ENCODE measurements around the gene SLC6A7. TPM values are rescaled to one million over a fixed set of nuclear protein-coding genes. Genes with fewer than 3 reads are reported as not detected.

SLC6A7 gene
- total RNA-seq, 4 donors from 2014 or later, result not detected

- WGBS, 2 donors, result 82 to 86% methylated on average over 6 of the region's 6 CpGs
- DNase-seq (ENCODE audit: low spot score in 2 of 2), result no peak
- TF ChIP-seq CTCF (IDR thresholded peaks at IDR 0.05) (no peak), POLR2A (IDR thresholded peaks at IDR 0.05) (no peak), EP300 (IDR thresholded peaks at IDR 0.05) (no peak)
- Histone ChIP-seq H3K27me3 (no peaks in the 10 kb centered on the region), H3K4me3 (no peak overlapping the region), H3K4me1 (peaks cover 0 to 23% (median under 1%) of the 10 kb centered on the region in 4 donors), H3K36me3 (no peaks in the 10 kb centered on the region), H3K9me3 (no peaks in the 10 kb centered on the region), H3K27ac (no peak overlapping the region)
Observed at GRCh38 chr5:150174285-150174684, 15.6 kb upstream of the SLC6A7 start.

GRCh38 chr5:150175076-150175475, 14.8 kb upstream of the SLC6A7 start:
- H3K36me3 ChIP-seq, result no peaks in the 10 kb centered on the region
- no peak overlapping the region for H3K27ac ChIP-seq
- no peak overlapping the region for H3K4me3 ChIP-seq
- TF ChIP-seq EP300 (IDR thresholded peaks at IDR 0.05) (no peak), POLR2A (IDR thresholded peaks at IDR 0.05) (no peak), CTCF (IDR thresholded peaks at IDR 0.05) (no peak)
- no peaks in the 10 kb centered on the region for H3K27me3 ChIP-seq
- WGBS, 2 donors, result 28 to 30% methylated on average over 1 of the region's 1 CpG
- no peaks in the 10 kb centered on the region for H3K9me3 ChIP-seq
- no peak for DNase-seq (ENCODE audit: low spot score in 2 of 2)
- H3K4me1 ChIP-seq, result peaks cover 0 to 30% (median 6%) of the 10 kb centered on the region in 4 donors

GRCh38 chr5:150175536-150175935, 14.3 kb upstream of the SLC6A7 start:
- no peak overlapping the region for H3K27ac ChIP-seq
- H3K4me3 ChIP-seq, result no peak overlapping the region
- H3K27me3 ChIP-seq, result no peaks in the 10 kb centered on the region
- H3K36me3 ChIP-seq, result no peaks in the 10 kb centered on the region
- H3K4me1 ChIP-seq, result peaks cover 0 to 34% (median 9%) of the 10 kb centered on the region in 4 donors
- no peaks in the 10 kb centered on the region for H3K9me3 ChIP-seq
- TF ChIP-seq CTCF (IDR thresholded peaks at IDR 0.05) (peak in 4 of 5 experiments; percentile 16 to 29 (median 18)), POLR2A (IDR thresholded peaks at IDR 0.05) (no peak), EP300 (IDR thresholded peaks at IDR 0.05) (no peak)
- 44 to 62% methylated on average over 5 of the region's 5 CpGs for WGBS, 2 donors
- DNase-seq (ENCODE audit: low spot score in 2 of 2), result no peak

GRCh38 chr5:150176745-150177477, 13.0 kb upstream of the SLC6A7 start:
- Histone ChIP-seq H3K36me3 (no peaks in the 10 kb centered on the region), H3K27ac (peak overlapping the region in 1 of 4 donors; percentile 47), H3K4me3 (no peak overlapping the region), H3K4me1 (peaks cover 0 to 44% (median 10%) of the 10 kb centered on the region in 4 donors), H3K9me3 (no peaks in the 10 kb centered on the region), H3K27me3 (no peaks in the 10 kb centered on the region)
- TF ChIP-seq EP300 (IDR thresholded peaks at IDR 0.05), result no peak
- no peak for TF ChIP-seq CTCF (IDR thresholded peaks at IDR 0.05)
- no peak for TF ChIP-seq POLR2A (IDR thresholded peaks at IDR 0.05)
- DNase-seq (ENCODE audit: low spot score in 2 of 2), result no peak
- WGBS, 2 donors, result 56 to 66% methylated on average over 8 of the region's 8 CpGs

GRCh38 chr5:150177721-150178120, 12.1 kb upstream of the SLC6A7 start:
- Histone ChIP-seq H3K27me3 (no peaks in the 10 kb centered on the region), H3K27ac (peak overlapping the region in 1 of 4 donors; percentile 34), H3K4me3 (no peak overlapping the region), H3K36me3 (no peaks in the 10 kb centered on the region), H3K9me3 (no peaks in the 10 kb centered on the region), H3K4me1 (peaks cover 0 to 44% (median 10%) of the 10 kb centered on the region in 4 donors)
- no peak for DNase-seq (ENCODE audit: low spot score in 2 of 2)
- no peak for TF ChIP-seq POLR2A (IDR thresholded peaks at IDR 0.05)
- no peak for TF ChIP-seq CTCF (IDR thresholded peaks at IDR 0.05)
- TF ChIP-seq EP300 (IDR thresholded peaks at IDR 0.05), result no peak
- 63 to 68% methylated on average over 4 of the region's 4 CpGs for WGBS, 2 donors

Measured in tibial nerve (tissue), 4 donors.